T-cell (primary cell): Measurements from ENCODE around the gene ZNF385D. TPM values are rescaled to one million over a fixed set of nuclear protein-coding genes. Genes with fewer than 3 reads are reported as not detected.

Experiments used
- ATAC-seq, 4 experiments: fragments of 200-7000 bp in 3 of 4; fragments of 150-1000 bp in 1 of 4; cut with Tn5 transposase; replicated peaks in 1 of 4; 1 replicate in 3 of 4; 2 replicates in 1 of 4; pipeline ENCODE4 v1.10.0; 2021; ENCODE audit warnings: moderate library complexity in 3 of 4, mild to moderate bottlenecking in 2 of 4, moderate number of reproducible peaks in 1 of 4
- CTCF ChIA-PET, 2 donors: fragments of 300-600 bp; sonication (Branson Sonifier 250); formaldehyde crosslinking; loops; one replicate each; lab custom pipeline; 2022; ENCODE audit warnings: antibody characterized with exemption in 2 of 2; lab: Charles Lee
- POLR2A ChIA-PET, 2 donors: fragments of 300-600 bp; sonication (Branson Sonifier 250); formaldehyde crosslinking; loops; one replicate each; lab custom pipeline; 2022; ENCODE audit warnings: antibody characterized with exemption in 2 of 2; lab: Charles Lee
- DNase-seq, 35 experiments: peaks; one replicate each; pipeline versions ENCODE4 v3.0.0 to v3.0.0-alpha.2; 2013 to 2023
- H3K27ac ChIP-seq: one replicate; pipeline ENCODE4 v1.5.1; 2013; ENCODE audit warnings: low read length
- H3K27me3 ChIP-seq, 2 experiments: replicated peaks in 1 of 2; 1 replicate in 1 of 2; 2 replicates in 1 of 2; pipeline versions ENCODE4 v1.6.1 to v1.7.0; 2013; ENCODE audit warnings: low read length in 1 of 2, mixed read lengths in 1 of 2; ENCODE audit not compliant: control insufficient read depth in 2 of 2, insufficient read depth in 2 of 2; ENCODE audit errors: extremely low read depth in 1 of 2
- H3K36me3 ChIP-seq, 2 donors: 1 replicate in 1 of 2; 2 replicates in 1 of 2; pipeline versions ENCODE4 v1.6.1 to v1.7.0; 2013; ENCODE audit warnings: low read length in 1 of 2; ENCODE audit not compliant: control insufficient read depth in 2 of 2, insufficient read depth in 1 of 2; ENCODE audit errors: extremely low read depth in 1 of 2
- H3K4me1 ChIP-seq, 2 experiments: 1 replicate in 1 of 2; 2 replicates in 1 of 2; pipeline versions ENCODE4 v1.6.1 to v1.7.0; 2013; ENCODE audit warnings: low read length in 2 of 2, mixed read lengths in 1 of 2; ENCODE audit not compliant: insufficient read depth in 2 of 2, control insufficient read depth in 1 of 2; ENCODE audit errors: extremely low read depth in 1 of 2
- H3K4me3 ChIP-seq, 2 donors: 1 replicate in 1 of 2; 2 replicates in 1 of 2; pipeline versions ENCODE4 v1.5.1 to v1.7.0; 2013; ENCODE audit warnings: mild to moderate bottlenecking in 2 of 2, low read length in 1 of 2, moderate library complexity in 1 of 2; ENCODE audit not compliant: control insufficient read depth in 1 of 2; ENCODE audit errors: extremely low read depth in 1 of 2
- H3K9me3 ChIP-seq: 2 replicates; pipeline ENCODE4 v1.7.0; 2013
- H3K27ac Mint-ChIP-seq, 2 donors: one replicate each; pipeline ENCODE4 v1.8.0; 2020 to 2021; ENCODE audit warnings: mild to moderate bottlenecking in 2 of 2, mixed read lengths in 2 of 2
- H3K27me3 Mint-ChIP-seq, 2 donors: one replicate each; pipeline ENCODE4 v1.8.0; 2021 to 2022; ENCODE audit warnings: mixed read lengths in 2 of 2
- H3K36me3 Mint-ChIP-seq: one replicate; pipeline ENCODE4 v1.8.0; 2021; ENCODE audit warnings: mixed read lengths
- H3K4me1 Mint-ChIP-seq, 3 donors: one replicate each; pipeline ENCODE4 v1.8.0; 2020 to 2022; ENCODE audit warnings: mixed read lengths in 3 of 3, mild to moderate bottlenecking in 1 of 3
- H3K4me3 Mint-ChIP-seq, 3 donors: one replicate each; pipeline ENCODE4 v1.8.0; 2020 to 2022; ENCODE audit warnings: mild to moderate bottlenecking in 3 of 3, mixed read lengths in 3 of 3, moderate library complexity in 3 of 3
- H3K9me3 Mint-ChIP-seq, 3 donors: one replicate each; pipeline ENCODE4 v1.8.0; 2020 to 2022; ENCODE audit warnings: mixed read lengths in 3 of 3
- WGBS: methylation state at CpG from one replicate; pipeline ENCODE4 v1.1.5; 2013; ENCODE audit warnings: missing lambda C conversion rate; ENCODE audit not compliant: insufficient coverage; 5-methylcytosine and 5-hydroxymethylcytosine counted together
- total RNA-seq, 35 experiments: library from RNA in 6 of 35; stranded (reverse) in 6 of 35; fragments of 120-200 nt in 1 of 35; gene quantifications; one replicate each; pipeline versions ENCODE4 v1.2.1 to v1.2.4 and lab custom pipeline; 2013 to 2026

Gene ZNF385D
- total RNA-seq, 5 donors from 2014 or later (not counting 1 experiment from before 2014, with no cell fraction given) = 0.03 to 0.47 (median 0.35) TPM

DNA sequence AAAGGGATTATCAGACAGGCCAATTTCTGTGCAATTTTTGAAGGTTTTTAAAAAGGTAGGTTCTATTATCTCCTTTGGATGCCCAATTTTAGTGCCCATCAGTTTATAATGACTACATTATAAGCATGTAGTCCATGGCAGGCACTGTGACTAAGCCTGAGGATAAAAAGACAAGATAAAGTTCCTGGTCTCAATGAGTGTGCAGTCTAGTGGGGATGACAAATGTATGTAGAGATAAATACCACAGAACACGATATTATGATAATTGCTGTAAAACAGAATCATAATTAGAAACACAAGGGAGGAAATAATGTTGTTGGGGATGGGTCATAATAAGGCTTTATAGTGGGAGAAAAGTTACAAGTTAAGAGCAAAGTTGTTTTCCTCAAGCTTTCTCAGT, 163.1 kb downstream of the ZNF385D start:
- POLR2A ChIA-PET = no interaction called here

DNA sequence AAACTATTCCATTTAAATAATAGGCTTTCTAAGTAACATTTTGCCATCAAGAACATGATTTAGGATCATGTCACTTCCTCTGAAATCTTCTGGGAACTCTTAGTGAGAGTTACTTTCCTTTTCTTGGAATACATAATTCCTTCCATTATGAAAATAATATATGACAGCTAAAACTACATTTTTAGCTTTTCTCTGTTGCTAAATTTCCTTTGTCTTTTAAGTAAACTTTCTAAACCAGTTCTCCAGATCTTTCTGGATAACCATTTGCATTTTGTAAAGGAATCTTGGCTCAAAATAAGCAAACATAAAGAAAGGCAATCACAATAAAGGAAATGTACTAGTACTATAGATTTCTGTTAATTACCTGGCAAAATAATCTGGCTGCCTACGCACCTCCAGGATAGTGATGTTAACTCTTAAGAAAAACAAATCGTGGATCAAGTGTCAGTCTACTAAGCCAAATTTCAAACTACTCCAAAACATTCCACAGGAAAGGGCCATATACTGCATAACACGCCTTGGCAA, 165.7 kb downstream of the ZNF385D start:
- WGBS = 83% methylated on average over 1 of the region's 3 CpGs
- no peak overlapping the region for H3K27ac ChIP-seq
- DNase-seq (no peak), ATAC-seq (no peak)
- H3K27me3 ChIP-seq = no peaks in the 10 kb centered on the region
- Mint-ChIP-seq H3K4me3 (no peak overlapping the region), H3K36me3 (no peaks in the 10 kb centered on the region), H3K27ac (no peak overlapping the region), H3K9me3 (peaks cover 6 to 9% (median 6%) of the 10 kb centered on the region in 3 donors), H3K4me1 (no peaks in the 10 kb centered on the region), H3K27me3 (no peaks in the 10 kb centered on the region)
- H3K36me3 ChIP-seq = no peaks in the 10 kb centered on the region
- H3K4me3 ChIP-seq = no peak overlapping the region
- H3K4me1 ChIP-seq = no peaks in the 10 kb centered on the region
- peaks cover 2% of the 10 kb centered on the region for H3K9me3 ChIP-seq
- ChIA-PET CTCF (no interaction called here), POLR2A (no interaction called here)

More for the DNA sequence above, 163.1 kb downstream of the ZNF385D start:
- no peaks in the 10 kb centered on the region for H3K36me3 ChIP-seq
- Mint-ChIP-seq H3K9me3 (peaks cover 0 to 9% (median 2%) of the 10 kb centered on the region in 3 donors), H3K36me3 (no peaks in the 10 kb centered on the region), H3K4me1 (no peaks in the 10 kb centered on the region), H3K4me3 (no peak overlapping the region), H3K27me3 (no peaks in the 10 kb centered on the region), H3K27ac (no peak overlapping the region)
- no peaks in the 10 kb centered on the region for H3K4me1 ChIP-seq
- CTCF ChIA-PET = no interaction called here
- WGBS = no CpG with 5 or more reads among the region's 1 CpG
- peaks cover 2% of the 10 kb centered on the region for H3K9me3 ChIP-seq
- ATAC-seq (no peak), DNase-seq (no peak)
- H3K27ac ChIP-seq = no peak overlapping the region
- H3K27me3 ChIP-seq = no peaks in the 10 kb centered on the region
- H3K4me3 ChIP-seq = no peak overlapping the region

DNA sequence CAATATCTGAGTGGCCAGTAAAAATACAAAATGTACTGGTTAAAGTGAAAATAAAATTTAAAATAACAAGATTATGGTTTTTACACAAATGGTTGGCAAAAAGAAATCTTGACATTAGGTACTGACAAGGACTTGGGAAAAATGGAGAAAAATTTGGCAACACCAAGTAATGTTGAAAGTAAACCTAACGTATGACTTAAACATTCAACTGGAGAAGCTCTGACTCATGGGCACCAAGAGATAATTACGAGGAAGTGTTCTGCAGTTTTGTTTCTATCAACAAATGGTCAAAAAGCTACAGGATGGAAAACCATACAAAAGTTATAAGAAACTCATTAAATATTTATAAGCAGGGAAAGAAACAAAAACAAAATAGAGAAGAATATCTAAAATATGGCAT, 177.7 kb downstream of the ZNF385D start:
- no peaks in the 10 kb centered on the region for H3K36me3 Mint-ChIP-seq
- H3K27me3 ChIP-seq = no peaks in the 10 kb centered on the region
- H3K9me3 ChIP-seq = no peaks in the 10 kb centered on the region
- H3K4me3 ChIP-seq = no peak overlapping the region
- no peak overlapping the region for H3K27ac ChIP-seq
- no peaks in the 10 kb centered on the region for H3K27me3 Mint-ChIP-seq
- no peak for DNase-seq
- H3K4me1 Mint-ChIP-seq = no peaks in the 10 kb centered on the region
- no peak overlapping the region for H3K4me3 Mint-ChIP-seq
- 100% methylated on average over 1 of the region's 2 CpGs for WGBS
- no peak overlapping the region for H3K27ac Mint-ChIP-seq
- ChIA-PET CTCF (no interaction called here), POLR2A (no interaction called here)
- peaks cover 3 to 15% (median 8%) of the 10 kb centered on the region in 3 donors for H3K9me3 Mint-ChIP-seq
- no peaks in the 10 kb centered on the region for H3K36me3 ChIP-seq
- H3K4me1 ChIP-seq = no peaks in the 10 kb centered on the region
- no peak for ATAC-seq

DNA sequence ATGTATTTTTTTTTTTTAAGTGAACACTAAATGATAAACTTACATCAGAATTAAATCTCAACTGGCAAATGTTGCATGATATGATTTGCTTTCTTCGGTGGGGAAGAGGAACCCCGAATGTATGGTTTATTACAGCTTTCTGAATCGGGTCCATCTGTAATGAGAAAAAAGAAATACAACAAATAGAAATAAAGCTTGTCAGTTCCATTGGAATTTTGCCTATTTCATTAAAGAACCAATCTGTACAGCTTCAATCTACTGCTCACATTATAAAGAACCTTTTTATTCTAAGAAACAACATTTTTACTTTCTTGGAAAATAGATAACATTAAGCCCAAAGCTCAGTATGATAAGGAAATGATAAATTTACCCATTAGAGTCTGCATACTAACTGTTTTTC, 186.5 kb downstream of the ZNF385D start:
- no peak for ATAC-seq
- Histone ChIP-seq H3K27ac (no peak overlapping the region), H3K36me3 (no peaks in the 10 kb centered on the region), H3K4me1 (no peaks in the 10 kb centered on the region), H3K27me3 (no peaks in the 10 kb centered on the region), H3K9me3 (no peaks in the 10 kb centered on the region), H3K4me3 (no peak overlapping the region)
- Mint-ChIP-seq H3K27me3 (no peaks in the 10 kb centered on the region), H3K27ac (no peak overlapping the region), H3K36me3 (no peaks in the 10 kb centered on the region), H3K4me3 (no peak overlapping the region), H3K4me1 (no peaks in the 10 kb centered on the region), H3K9me3 (peaks cover 11 to 23% (median 13%) of the 10 kb centered on the region in 3 donors)
- ChIA-PET CTCF (no interaction called here), POLR2A (no interaction called here)
- no peak for DNase-seq
- WGBS = no CpG with 5 or more reads among the region's 3 CpGs

DNA sequence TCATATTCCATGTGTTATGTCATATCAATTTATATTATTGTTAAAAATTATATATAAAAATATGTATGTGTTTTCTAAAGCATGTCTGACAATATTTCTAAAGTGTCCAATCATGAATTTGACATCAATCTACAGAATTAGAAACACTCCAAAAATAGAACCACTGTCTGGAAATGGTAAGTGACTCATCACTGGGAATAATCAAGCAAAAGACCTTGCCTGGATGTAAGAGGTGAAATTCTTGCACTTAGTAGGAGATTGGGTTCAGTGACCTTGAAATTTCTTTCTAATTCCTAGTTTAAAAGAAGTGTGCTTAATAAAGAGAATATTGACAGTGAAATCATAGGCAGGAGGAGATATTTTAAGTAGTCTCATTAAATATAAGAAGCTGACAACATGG, 188.8 kb downstream of the ZNF385D start:
- Mint-ChIP-seq H3K4me1 (no peaks in the 10 kb centered on the region), H3K9me3 (peaks cover 16 to 27% (median 17%) of the 10 kb centered on the region in 3 donors), H3K36me3 (no peaks in the 10 kb centered on the region), H3K27ac (no peak overlapping the region), H3K27me3 (no peaks in the 10 kb centered on the region), H3K4me3 (no peak overlapping the region)
- no peak for ATAC-seq
- Histone ChIP-seq H3K36me3 (no peaks in the 10 kb centered on the region), H3K27me3 (no peaks in the 10 kb centered on the region), H3K4me3 (no peak overlapping the region), H3K4me1 (no peaks in the 10 kb centered on the region), H3K27ac (no peak overlapping the region), H3K9me3 (no peaks in the 10 kb centered on the region)
- POLR2A ChIA-PET = no interaction called here
- CTCF ChIA-PET = no interaction called here
- no peak for DNase-seq

DNA sequence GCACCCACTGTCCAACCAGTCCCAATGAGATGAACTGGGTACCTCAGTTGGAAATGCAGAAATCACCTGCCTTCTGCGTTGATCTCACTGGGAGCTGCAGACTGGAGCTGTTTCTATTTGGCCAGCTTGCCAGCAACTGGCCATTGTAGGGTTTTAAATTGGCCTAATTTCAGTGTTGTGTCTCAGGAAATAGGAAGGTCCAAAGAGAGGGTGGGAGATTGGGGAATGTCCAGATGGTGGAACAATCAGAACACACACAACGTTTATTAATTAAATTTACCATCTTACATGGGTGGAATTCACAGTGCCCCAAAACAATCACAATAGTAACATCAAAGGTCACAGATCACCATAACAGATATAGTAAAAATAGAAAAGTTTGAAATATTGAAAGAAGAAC, 189.5 kb downstream of the ZNF385D start:
- Mint-ChIP-seq H3K27me3 (no peaks in the 10 kb centered on the region), H3K36me3 (no peaks in the 10 kb centered on the region), H3K9me3 (peaks cover 19 to 27% (median 23%) of the 10 kb centered on the region in 3 donors), H3K4me1 (no peaks in the 10 kb centered on the region), H3K4me3 (no peak overlapping the region), H3K27ac (no peak overlapping the region)
- H3K27me3 ChIP-seq = no peaks in the 10 kb centered on the region
- no peak overlapping the region for H3K4me3 ChIP-seq
- H3K9me3 ChIP-seq = no peaks in the 10 kb centered on the region
- no peaks in the 10 kb centered on the region for H3K4me1 ChIP-seq
- H3K27ac ChIP-seq = no peak overlapping the region
- no peaks in the 10 kb centered on the region for H3K36me3 ChIP-seq
- no peak for ATAC-seq
- 67% methylated on average over 1 of the region's 2 CpGs for WGBS
- POLR2A ChIA-PET = no interaction called here
- CTCF ChIA-PET = no interaction called here
- DNase-seq = no peak

DNA sequence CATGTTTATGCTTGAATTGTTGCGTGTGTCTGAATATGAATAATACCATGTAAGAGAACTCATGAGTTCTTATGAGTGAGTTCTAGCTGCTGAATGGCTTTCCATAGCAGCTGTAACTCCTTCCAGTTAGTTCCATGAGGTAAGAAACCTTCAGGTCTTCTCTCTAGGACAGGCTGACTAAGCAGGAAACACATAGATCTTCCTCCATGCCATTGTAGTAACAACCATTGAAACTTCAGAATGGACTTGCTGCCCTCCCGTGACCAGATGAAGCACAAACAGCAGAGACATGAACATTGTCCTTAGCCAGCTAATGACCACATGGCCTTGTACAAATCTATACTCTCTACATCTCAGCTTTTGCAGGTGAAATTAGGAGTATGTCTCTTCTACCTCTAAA, 200.0 kb downstream of the ZNF385D start:
- H3K36me3 ChIP-seq = no peaks in the 10 kb centered on the region
- no peaks in the 10 kb centered on the region for H3K4me1 ChIP-seq
- Mint-ChIP-seq H3K4me3 (no peak overlapping the region), H3K27ac (no peak overlapping the region), H3K27me3 (no peaks in the 10 kb centered on the region), H3K36me3 (no peaks in the 10 kb centered on the region), H3K4me1 (no peaks in the 10 kb centered on the region), H3K9me3 (peaks cover 4 to 10% (median 7%) of the 10 kb centered on the region in 3 donors)
- no peak overlapping the region for H3K4me3 ChIP-seq
- ChIA-PET POLR2A (no interaction called here), CTCF (no interaction called here)
- no peaks in the 10 kb centered on the region for H3K9me3 ChIP-seq
- no peak for ATAC-seq
- H3K27ac ChIP-seq = no peak overlapping the region
- DNase-seq = no peak
- 80% methylated on average over 1 of the region's 2 CpGs for WGBS
- no peaks in the 10 kb centered on the region for H3K27me3 ChIP-seq
